Measurements from ENCODE around the gene NAV3.

The NAV3 gene

DNA sequence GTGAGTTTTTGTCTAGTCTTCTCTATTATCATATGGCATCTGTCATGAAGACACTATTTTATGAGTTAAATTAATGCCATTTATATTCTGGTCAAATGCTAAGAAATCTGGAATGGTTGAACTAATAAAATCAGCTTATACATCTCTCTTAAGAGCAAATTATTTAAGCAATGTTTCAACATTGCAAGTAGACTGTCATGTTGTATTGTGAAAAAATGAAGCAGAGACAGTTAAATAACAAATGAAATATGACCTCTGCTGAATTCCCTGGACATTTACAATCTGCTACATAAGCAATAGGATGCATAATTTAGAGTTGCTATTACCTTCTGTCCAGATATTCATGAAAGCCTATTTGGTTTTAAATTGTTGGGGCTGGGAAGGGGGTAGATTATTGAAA lies 30.6 kb downstream of the NAV3 start:
- Histone ChIP-seq H3K27me3 (replicated peaks; ENCODE audit: insufficient read depth, low read length) (no peaks in the 10 kb centered on the region), H3K4me2 (ENCODE audit: low read depth, low read length) (no peak overlapping the region), H3K9me2 (replicated peaks; ENCODE audit: insufficient read depth, low read length) (no peaks in the 10 kb centered on the region), H3K79me2 (ENCODE audit: low read length) (no peaks in the 10 kb centered on the region), H3K4me3 (ENCODE audit: low read length) (no peak overlapping the region), H3K4me1 (ENCODE audit: low read length) (no peaks in the 10 kb centered on the region), H3K9ac (ENCODE audit: low read length) (no peak overlapping the region), H3K9me3 (replicated peaks; ENCODE audit: insufficient read depth, low read length) (no peaks in the 10 kb centered on the region), H4K20me1 (ENCODE audit: insufficient read depth, low read length) (no peaks in the 10 kb centered on the region), H3K36me3 (replicated peaks; ENCODE audit: insufficient read depth, low read length) (no peaks in the 10 kb centered on the region), H2AFZ (ENCODE audit: low read length) (no peak overlapping the region), H3F3A (ENCODE audit: insufficient read depth, low read length) (no peaks in the 10 kb centered on the region), H3K27ac (ENCODE audit: low read length) (no peak overlapping the region)
- TF ChIP-seq EZH2 (optimal IDR thresholded peaks at IDR 0.05; ENCODE audit: low read depth, low read length) (no peak), EZH2phosphoT487 (IDR thresholded peaks at IDR 0.05; ENCODE audit: low read length) (no peak)
- TF ChIP-seq, protein P1, sequence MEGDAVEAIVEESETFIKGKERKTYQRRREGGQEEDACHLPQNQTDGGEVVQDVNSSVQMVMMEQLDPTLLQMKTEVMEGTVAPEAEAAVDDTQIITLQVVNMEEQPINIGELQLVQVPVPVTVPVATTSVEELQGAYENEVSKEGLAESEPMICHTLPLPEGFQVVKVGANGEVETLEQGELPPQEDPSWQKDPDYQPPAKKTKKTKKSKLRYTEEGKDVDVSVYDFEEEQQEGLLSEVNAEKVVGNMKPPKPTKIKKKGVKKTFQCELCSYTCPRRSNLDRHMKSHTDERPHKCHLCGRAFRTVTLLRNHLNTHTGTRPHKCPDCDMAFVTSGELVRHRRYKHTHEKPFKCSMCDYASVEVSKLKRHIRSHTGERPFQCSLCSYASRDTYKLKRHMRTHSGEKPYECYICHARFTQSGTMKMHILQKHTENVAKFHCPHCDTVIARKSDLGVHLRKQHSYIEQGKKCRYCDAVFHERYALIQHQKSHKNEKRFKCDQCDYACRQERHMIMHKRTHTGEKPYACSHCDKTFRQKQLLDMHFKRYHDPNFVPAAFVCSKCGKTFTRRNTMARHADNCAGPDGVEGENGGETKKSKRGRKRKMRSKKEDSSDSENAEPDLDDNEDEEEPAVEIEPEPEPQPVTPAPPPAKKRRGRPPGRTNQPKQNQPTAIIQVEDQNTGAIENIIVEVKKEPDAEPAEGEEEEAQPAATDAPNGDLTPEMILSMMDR (IDR thresholded peaks at IDR 0.05; ENCODE audit: low read length): no peak
- no peak for DNase-seq

DNA sequence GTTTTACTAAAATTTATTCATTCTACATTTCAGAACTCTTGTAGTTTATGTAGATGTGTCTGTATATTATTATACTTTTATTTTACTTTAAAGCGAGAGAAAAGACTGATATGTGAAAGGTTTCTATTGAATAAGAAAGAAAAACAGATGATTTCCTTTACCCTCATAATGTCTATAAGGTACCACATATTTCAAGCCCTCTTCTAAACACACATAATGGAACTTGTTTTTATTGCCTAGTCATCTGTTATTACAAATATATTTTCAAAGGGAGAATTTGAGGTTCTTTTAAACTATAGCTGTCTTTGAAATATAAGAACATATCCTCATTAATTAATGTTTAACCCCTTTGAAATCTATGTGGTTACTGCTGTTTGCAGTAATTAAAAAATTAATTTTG lies 34.5 kb downstream of the NAV3 start:
- H3K4me2 ChIP-seq (ENCODE audit: low read depth, low read length): no peak overlapping the region
- no peak overlapping the region for H3K9ac ChIP-seq (ENCODE audit: low read length)
- H2AFZ ChIP-seq (ENCODE audit: low read length): no peak overlapping the region
- no peaks in the 10 kb centered on the region for H3F3A ChIP-seq (ENCODE audit: insufficient read depth, low read length)
- H4K20me1 ChIP-seq (ENCODE audit: insufficient read depth, low read length): no peaks in the 10 kb centered on the region
- H3K4me1 ChIP-seq (ENCODE audit: low read length): no peaks in the 10 kb centered on the region
- H3K27me3 ChIP-seq (replicated peaks; ENCODE audit: insufficient read depth, low read length): no peaks in the 10 kb centered on the region
- H3K4me3 ChIP-seq (ENCODE audit: low read length): no peak overlapping the region
- no peak overlapping the region for H3K27ac ChIP-seq (ENCODE audit: low read length)
- H3K36me3 ChIP-seq (replicated peaks; ENCODE audit: insufficient read depth, low read length): no peaks in the 10 kb centered on the region
- no peaks in the 10 kb centered on the region for H3K79me2 ChIP-seq (ENCODE audit: low read length)
- H3K9me2 ChIP-seq (replicated peaks; ENCODE audit: insufficient read depth, low read length): no peaks in the 10 kb centered on the region
- DNase-seq: no peak
- no peaks in the 10 kb centered on the region for H3K9me3 ChIP-seq (replicated peaks; ENCODE audit: insufficient read depth, low read length)
- TF ChIP-seq, protein P1 (IDR thresholded peaks at IDR 0.05; ENCODE audit: low read length): no peak
- no peak for TF ChIP-seq EZH2phosphoT487 (IDR thresholded peaks at IDR 0.05; ENCODE audit: low read length)

DNA sequence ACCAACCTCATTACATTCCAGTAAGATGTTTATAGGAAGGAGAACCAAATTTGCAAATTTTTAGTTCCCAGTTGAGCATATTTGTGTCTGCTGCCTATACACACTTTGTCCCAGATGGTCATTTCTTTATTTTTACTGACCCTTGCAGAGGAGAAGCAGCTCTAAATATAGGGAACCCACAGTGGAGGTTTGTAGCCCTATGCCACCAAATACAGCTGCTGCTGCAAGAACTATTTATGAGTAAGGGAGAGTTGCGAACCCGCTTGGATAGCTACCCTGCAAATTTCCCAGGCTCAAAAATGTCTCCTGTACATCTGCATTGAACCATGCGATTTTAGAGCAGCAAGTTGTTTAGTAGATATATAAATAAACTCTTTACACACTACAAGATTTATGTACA lies 48.2 kb downstream of the NAV3 start:
- DNase-seq: no peak
- Histone ChIP-seq H3K4me1 (ENCODE audit: low read length) (0 out of 2 replicates have a peak, but pooled peaks cover 3% of the 10 kb centered on the region), H2AFZ (ENCODE audit: low read length) (no peak overlapping the region), H3K9me2 (replicated peaks; ENCODE audit: insufficient read depth, low read length) (no peaks in the 10 kb centered on the region), H3K9me3 (replicated peaks; ENCODE audit: insufficient read depth, low read length) (no peaks in the 10 kb centered on the region), H4K20me1 (ENCODE audit: insufficient read depth, low read length) (no peaks in the 10 kb centered on the region), H3K79me2 (ENCODE audit: low read length) (no peaks in the 10 kb centered on the region), H3K27ac (ENCODE audit: low read length) (no peak overlapping the region), H3F3A (ENCODE audit: insufficient read depth, low read length) (no peaks in the 10 kb centered on the region), H3K4me3 (ENCODE audit: low read length) (no peak overlapping the region), H3K4me2 (ENCODE audit: low read depth, low read length) (no peak overlapping the region), H3K36me3 (replicated peaks; ENCODE audit: insufficient read depth, low read length) (no peaks in the 10 kb centered on the region), H3K9ac (ENCODE audit: low read length) (no peak overlapping the region), H3K27me3 (replicated peaks; ENCODE audit: insufficient read depth, low read length) (no peaks in the 10 kb centered on the region)
- TF ChIP-seq EZH2phosphoT487 (IDR thresholded peaks at IDR 0.05; ENCODE audit: low read length) (no peak), EZH2 (optimal IDR thresholded peaks at IDR 0.05; ENCODE audit: low read depth, low read length) (no peak)
- TF ChIP-seq, protein P1 (IDR thresholded peaks at IDR 0.05; ENCODE audit: low read length): no peak
